Kidney (tissue), 14 donors: ENCODE data around the gene DMWD. TPM values are rescaled to one million over a fixed set of nuclear protein-coding genes. Genes with fewer than 3 reads are reported as not detected.

ENCODE experiments used
- DNase-seq, 5 donors: peaks; one replicate each; pipeline ENCODE4 v3.0.0-alpha.2; 2013 to 2020
- FAIRE-seq: peaks from 2 replicates; lab custom pipeline; 2012; peaks lifted over from hg19 to GRCh38; lab: Jason Lieb, UNC
- H3K27ac ChIP-seq, 2 donors: one replicate each; pipeline ENCODE4 v1.7.0; 2013; ENCODE audit warnings: low read depth in 2 of 2, low read length in 2 of 2, inconsistent platforms in 1 of 2
- H3K27me3 ChIP-seq: one replicate; pipeline ENCODE4 v1.7.1; 2013; ENCODE audit warnings: low read length, inconsistent platforms; ENCODE audit not compliant: control insufficient read depth, insufficient read depth
- H3K36me3 ChIP-seq, 3 donors: one replicate each; pipeline versions ENCODE4 v1.7.0 to v1.7.1; 2013; ENCODE audit warnings: low read length in 3 of 3, control low read depth in 1 of 3, inconsistent platforms in 1 of 3; ENCODE audit not compliant: insufficient read depth in 3 of 3, control insufficient read depth in 2 of 3
- H3K4me1 ChIP-seq, 3 donors: one replicate each; pipeline versions ENCODE4 v1.7.0 to v1.7.1; 2013; ENCODE audit warnings: low read length in 3 of 3, inconsistent platforms in 1 of 3, low read depth in 1 of 3; ENCODE audit not compliant: control insufficient read depth in 2 of 3, insufficient read depth in 2 of 3
- H3K4me3 ChIP-seq, 3 donors: one replicate each; pipeline versions ENCODE4 v1.7.0 to v1.8.1; 2013; ENCODE audit warnings: low read length in 3 of 3, control low read depth in 1 of 3, inconsistent platforms in 1 of 3
- H3K9ac ChIP-seq, 3 donors: one replicate each; pipeline versions ENCODE4 v1.7.0 to v1.7.1; 2013; ENCODE audit warnings: low read length in 3 of 3, control low read depth in 1 of 3, inconsistent platforms in 1 of 3
- H3K9me3 ChIP-seq, 3 donors: one replicate each; pipeline versions ENCODE4 v1.7.0 to v1.7.1; 2013; ENCODE audit warnings: low read length in 3 of 3, control low read depth in 1 of 3, inconsistent platforms in 1 of 3; ENCODE audit not compliant: control insufficient read depth in 2 of 3, insufficient read depth in 1 of 3
- intact Hi-C: fragments of 100-400 bp; cut with DNase I; formaldehyde crosslinking; loops from one replicate; pipeline ENCODE4 v1.11.1; 2022
- polyA plus RNA-seq: library from polyadenylated mRNA; stranded (reverse); fragments of 350-450 nt; fragmentation: Illumina TruSeq; extraction: RNeasy Lipid Tissue Mini Kit (QIAGEN cat#74804); gene quantifications from one replicate; pipeline ENCODE4 v1.2.3, GENCODE V29; 2014; ENCODE audit warnings: low read depth, low replicate concordance; ENCODE audit not compliant: insufficient read depth
- total RNA-seq: library from RNA; stranded (reverse); fragmentation: NEBNext Ultra II Directional; extraction: Animal tissue kit (Norgen Biotek cat#: 25700); gene quantifications from one replicate; pipeline ENCODE4 v1.2.1, GENCODE V29; 2021
- TF ChIP-seq, protein P1 (sequence below): IDR thresholded peaks from 3 replicates; pipeline ENCODE4 v1.5.1; 2012; ENCODE audit warnings: mild to moderate bottlenecking, moderate library complexity, borderline replicate concordance; ENCODE audit not compliant: insufficient read depth; ENCODE audit errors: extremely low read depth
- donor health status: control.
- donor health status: control.
- donor health status: control.
- donor health status: control.
- donor health status: control.
- donor health status: DM: yes; HTN: yes; CAD: no.
- donor health status: Normal renal cell carcinoma (clear cell type).

The DMWD gene
- total and polyA plus RNA-seq, 2 donors from 2014 or later: 22.2 to 60.9 TPM

DNA sequence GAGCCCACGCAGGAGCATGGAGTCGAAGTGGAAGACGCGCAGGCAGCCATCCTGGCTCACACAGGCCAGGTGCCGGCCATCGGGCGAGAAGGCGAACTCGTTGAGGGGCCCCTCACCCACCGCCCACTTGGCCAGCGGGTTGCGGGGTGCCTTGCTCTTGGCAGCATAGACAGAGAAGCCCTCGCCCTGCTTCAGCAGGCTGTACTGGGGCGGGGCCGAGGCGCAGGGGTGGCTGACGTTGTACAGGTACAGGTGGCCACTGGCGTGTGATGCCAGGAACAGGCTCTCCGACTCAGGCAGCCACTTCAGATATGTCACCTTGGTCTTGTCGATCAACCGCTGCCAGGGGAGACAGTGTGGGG lies 6.1 kb downstream of the DMWD start:
- H3K36me3 ChIP-seq: peaks cover 0 to 20% (median 10%) of the 10 kb centered on the region in 3 donors
- no peaks in the 10 kb centered on the region for H3K27me3 ChIP-seq
- H3K4me1 ChIP-seq: peaks cover 0 to 13% (median 0%) of the 10 kb centered on the region in 3 donors
- H3K27ac ChIP-seq: no peak overlapping the region
- no peak overlapping the region for H3K4me3 ChIP-seq
- FAIRE-seq: no peak
- no peak overlapping the region for H3K9ac ChIP-seq
- TF ChIP-seq, protein P1, sequence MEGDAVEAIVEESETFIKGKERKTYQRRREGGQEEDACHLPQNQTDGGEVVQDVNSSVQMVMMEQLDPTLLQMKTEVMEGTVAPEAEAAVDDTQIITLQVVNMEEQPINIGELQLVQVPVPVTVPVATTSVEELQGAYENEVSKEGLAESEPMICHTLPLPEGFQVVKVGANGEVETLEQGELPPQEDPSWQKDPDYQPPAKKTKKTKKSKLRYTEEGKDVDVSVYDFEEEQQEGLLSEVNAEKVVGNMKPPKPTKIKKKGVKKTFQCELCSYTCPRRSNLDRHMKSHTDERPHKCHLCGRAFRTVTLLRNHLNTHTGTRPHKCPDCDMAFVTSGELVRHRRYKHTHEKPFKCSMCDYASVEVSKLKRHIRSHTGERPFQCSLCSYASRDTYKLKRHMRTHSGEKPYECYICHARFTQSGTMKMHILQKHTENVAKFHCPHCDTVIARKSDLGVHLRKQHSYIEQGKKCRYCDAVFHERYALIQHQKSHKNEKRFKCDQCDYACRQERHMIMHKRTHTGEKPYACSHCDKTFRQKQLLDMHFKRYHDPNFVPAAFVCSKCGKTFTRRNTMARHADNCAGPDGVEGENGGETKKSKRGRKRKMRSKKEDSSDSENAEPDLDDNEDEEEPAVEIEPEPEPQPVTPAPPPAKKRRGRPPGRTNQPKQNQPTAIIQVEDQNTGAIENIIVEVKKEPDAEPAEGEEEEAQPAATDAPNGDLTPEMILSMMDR: no peak
- intact Hi-C loops: no loop called here
- peak in 1 of 5 donors; percentile 78 for DNase-seq
- H3K9me3 ChIP-seq: no peaks in the 10 kb centered on the region

DNA sequence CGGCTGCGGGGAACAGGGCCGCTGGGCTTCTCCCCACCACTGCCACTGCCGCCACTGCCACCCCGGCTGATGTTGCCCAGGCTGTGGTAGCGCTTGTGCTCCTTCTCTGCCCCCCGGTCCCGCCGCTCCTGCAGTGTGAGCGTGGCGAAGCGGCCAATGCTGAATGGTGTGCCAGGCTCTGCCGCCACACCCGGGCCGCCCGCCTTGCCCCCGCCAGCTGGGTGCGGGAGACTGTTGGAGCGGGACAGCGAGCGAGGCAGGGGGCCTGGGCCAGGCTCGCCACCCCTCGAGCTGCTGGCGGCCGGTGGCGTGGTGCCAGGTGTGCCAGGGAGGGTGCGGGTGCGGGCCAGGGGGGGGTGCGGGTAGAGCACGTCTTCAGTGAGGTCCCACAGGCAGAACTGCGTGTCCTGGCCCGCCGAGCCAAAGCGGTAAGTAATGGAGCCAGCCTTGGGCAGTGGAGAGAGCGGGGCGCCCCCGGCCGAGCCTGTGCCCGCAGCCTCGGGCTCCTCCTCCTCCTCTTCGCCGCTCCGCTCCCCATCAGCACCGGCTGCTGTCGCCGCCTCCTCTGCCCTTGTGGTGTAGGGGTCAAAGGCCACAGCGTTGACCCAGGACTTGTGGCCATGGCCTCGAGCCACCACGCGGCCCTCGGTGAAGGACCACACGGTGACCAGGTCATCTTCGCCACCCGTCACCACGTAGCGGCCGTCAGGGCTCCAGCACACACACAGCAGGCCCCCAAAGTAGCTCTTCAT lies 6.7 kb downstream of the DMWD start:
- DNase-seq: peak in 1 of 5 donors; percentile 79
- Histone ChIP-seq H3K9ac (no peak overlapping the region), H3K4me3 (no peak overlapping the region), H3K27me3 (no peaks in the 10 kb centered on the region), H3K27ac (no peak overlapping the region), H3K9me3 (no peaks in the 10 kb centered on the region), H3K36me3 (peaks cover 0 to 20% (median 10%) of the 10 kb centered on the region in 3 donors), H3K4me1 (peaks cover 0 to 13% (median 0%) of the 10 kb centered on the region in 3 donors)
- no peak for FAIRE-seq
- intact Hi-C loops: no loop called here
- TF ChIP-seq, protein P1: no peak

DNA sequence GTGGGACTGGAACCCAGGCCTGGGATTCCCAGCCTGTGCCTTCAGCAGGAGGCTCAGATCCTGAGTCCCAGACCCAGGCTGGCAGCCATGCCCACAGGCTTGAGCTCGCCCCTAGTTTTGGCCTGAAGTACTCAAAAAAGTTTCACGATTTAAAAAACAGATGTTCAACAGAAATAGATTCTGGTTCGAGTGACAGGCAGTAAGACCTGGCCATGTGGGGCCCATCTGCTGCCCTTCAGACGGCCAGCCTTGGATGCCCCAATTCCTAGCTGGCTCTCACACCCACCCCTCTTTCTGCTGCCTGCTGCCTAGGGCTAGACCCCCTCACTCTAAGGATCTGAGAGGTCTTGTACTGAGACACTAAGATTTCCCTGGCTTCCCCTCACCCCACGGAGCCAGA lies 7.5 kb downstream of the DMWD start:
- TF ChIP-seq, protein P1: no peak
- Histone ChIP-seq H3K27ac (no peak overlapping the region), H3K9ac (no peak overlapping the region), H3K27me3 (no peaks in the 10 kb centered on the region), H3K9me3 (no peaks in the 10 kb centered on the region), H3K4me1 (peaks cover 0 to 14% (median 0%) of the 10 kb centered on the region in 3 donors), H3K4me3 (no peak overlapping the region), H3K36me3 (peaks cover 0 to 20% (median 10%) of the 10 kb centered on the region in 3 donors)
- FAIRE-seq (no peak), DNase-seq (no peak)
- intact Hi-C loops: no loop called here

DNA sequence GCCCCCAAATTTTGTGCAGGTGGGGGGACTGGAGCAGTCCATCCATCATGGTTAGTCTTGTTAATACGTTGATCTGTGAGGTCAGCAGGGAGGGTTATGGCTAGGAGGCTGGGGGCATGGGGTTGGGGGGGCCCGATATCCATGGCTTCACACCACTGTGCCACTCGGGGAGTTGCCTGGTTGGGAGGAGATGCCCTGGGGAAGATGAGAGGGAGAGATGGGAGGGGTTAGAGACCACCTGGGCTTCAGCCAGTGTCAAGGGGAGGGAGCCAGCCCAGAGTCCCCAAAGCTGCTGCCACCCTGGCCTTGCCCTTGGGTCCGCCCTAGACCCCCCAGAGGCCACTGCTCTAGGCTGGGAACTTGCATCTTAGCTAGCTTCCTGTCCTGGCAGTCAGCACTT lies 8.5 kb downstream of the DMWD start:
- no peak overlapping the region for H3K27ac ChIP-seq
- no peak overlapping the region for H3K9ac ChIP-seq
- peaks cover 0 to 16% (median 7%) of the 10 kb centered on the region in 3 donors for H3K36me3 ChIP-seq
- no peak for DNase-seq
- no peaks in the 10 kb centered on the region for H3K9me3 ChIP-seq
- TF ChIP-seq, protein P1: no peak
- intact Hi-C loops: no loop called here
- peaks cover 0 to 21% (median 0%) of the 10 kb centered on the region in 3 donors for H3K4me1 ChIP-seq
- FAIRE-seq: no peak
- no peaks in the 10 kb centered on the region for H3K27me3 ChIP-seq
- H3K4me3 ChIP-seq: no peak overlapping the region
